Lower leg skin (tissue), 3 donors: ENCODE results near the gene CEP128.

Experiments
- POLR2A ChIP-seq, 2 donors: fragments of 450-650 bp; IDR thresholded peaks; one replicate each; pipeline ENCODE4 v1.6.1; 2016 to 2017; ENCODE audit warnings: antibody characterized with exemption in 2 of 2, mild to moderate bottlenecking in 1 of 2, moderate library complexity in 1 of 2
- TF ChIP-seq, protein P1 (sequence below), 3 donors: fragments of 450-650 bp; IDR thresholded peaks; one replicate each; pipeline ENCODE4 v1.5.1; 2016; ENCODE audit warnings: antibody characterized with exemption in 3 of 3, mild to moderate bottlenecking in 3 of 3, moderate library complexity in 2 of 3

DNA sequence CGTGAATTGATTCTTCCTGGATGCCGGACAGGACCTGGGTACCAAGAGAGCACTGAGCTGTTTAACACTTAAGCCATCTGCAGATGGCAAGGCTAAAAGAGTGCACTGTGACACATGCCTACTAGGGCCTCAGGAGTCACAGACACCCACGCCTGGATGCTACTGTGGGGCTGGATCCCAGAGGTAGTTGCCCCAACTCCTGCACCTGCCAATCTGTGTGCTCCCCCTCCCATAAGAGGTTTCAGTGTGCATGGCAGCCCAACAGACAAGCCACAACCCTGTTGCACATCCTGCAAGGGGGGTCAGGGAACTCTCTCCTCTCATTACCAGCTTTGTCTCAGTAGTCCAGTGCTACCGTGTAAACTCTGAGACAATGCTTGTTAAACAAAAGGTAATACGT, 169.0 kb downstream of the CEP128 start:
- TF ChIP-seq, protein P1, sequence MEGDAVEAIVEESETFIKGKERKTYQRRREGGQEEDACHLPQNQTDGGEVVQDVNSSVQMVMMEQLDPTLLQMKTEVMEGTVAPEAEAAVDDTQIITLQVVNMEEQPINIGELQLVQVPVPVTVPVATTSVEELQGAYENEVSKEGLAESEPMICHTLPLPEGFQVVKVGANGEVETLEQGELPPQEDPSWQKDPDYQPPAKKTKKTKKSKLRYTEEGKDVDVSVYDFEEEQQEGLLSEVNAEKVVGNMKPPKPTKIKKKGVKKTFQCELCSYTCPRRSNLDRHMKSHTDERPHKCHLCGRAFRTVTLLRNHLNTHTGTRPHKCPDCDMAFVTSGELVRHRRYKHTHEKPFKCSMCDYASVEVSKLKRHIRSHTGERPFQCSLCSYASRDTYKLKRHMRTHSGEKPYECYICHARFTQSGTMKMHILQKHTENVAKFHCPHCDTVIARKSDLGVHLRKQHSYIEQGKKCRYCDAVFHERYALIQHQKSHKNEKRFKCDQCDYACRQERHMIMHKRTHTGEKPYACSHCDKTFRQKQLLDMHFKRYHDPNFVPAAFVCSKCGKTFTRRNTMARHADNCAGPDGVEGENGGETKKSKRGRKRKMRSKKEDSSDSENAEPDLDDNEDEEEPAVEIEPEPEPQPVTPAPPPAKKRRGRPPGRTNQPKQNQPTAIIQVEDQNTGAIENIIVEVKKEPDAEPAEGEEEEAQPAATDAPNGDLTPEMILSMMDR (IDR thresholded peaks at IDR 0.05) = no peak
- TF ChIP-seq POLR2A (IDR thresholded peaks at IDR 0.05) = no peak
